Measurements from ENCODE around the gene ASXL1.

DNA sequence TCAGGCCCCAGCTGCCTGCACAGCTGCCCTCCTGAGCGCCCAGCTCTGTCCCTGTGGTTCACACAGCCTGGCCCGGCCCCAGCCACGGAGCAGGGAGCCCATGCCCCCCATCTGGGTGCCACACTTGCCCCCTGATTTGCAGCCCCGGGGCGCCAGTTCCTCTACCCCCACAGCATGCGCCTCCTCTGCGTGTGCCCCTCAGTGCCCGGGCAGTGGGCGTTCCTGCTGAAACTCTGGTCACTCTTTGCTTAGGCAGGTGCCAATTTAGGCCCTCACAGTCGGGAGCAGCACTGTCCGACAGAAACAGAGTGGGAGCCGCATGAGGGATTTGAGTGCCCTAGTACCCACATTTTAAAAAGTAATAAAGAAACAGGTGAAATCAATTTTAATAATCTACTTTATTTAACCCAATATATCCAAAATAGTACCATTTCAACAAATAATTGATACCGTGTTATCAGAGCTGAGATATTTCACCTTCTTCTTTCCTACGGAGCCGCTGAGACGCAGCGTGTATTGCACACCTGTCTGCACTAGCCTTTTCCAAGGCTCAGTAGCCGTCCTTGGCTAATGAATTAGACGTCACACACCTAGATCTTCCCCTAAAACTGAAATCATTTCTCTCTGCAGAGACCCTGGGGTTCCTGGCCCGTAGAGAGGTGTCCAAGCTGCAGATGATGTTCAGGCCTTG lies 106.4 kb downstream of the ASXL1 start:
- TF ChIP-seq, protein P1, sequence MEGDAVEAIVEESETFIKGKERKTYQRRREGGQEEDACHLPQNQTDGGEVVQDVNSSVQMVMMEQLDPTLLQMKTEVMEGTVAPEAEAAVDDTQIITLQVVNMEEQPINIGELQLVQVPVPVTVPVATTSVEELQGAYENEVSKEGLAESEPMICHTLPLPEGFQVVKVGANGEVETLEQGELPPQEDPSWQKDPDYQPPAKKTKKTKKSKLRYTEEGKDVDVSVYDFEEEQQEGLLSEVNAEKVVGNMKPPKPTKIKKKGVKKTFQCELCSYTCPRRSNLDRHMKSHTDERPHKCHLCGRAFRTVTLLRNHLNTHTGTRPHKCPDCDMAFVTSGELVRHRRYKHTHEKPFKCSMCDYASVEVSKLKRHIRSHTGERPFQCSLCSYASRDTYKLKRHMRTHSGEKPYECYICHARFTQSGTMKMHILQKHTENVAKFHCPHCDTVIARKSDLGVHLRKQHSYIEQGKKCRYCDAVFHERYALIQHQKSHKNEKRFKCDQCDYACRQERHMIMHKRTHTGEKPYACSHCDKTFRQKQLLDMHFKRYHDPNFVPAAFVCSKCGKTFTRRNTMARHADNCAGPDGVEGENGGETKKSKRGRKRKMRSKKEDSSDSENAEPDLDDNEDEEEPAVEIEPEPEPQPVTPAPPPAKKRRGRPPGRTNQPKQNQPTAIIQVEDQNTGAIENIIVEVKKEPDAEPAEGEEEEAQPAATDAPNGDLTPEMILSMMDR (IDR thresholded peaks at IDR 0.05), result no peak
- no peak for TF ChIP-seq EZH2 (IDR thresholded peaks at IDR 0.05; ENCODE audit: borderline replicate concordance, insufficient read depth, low read depth, low read length, poor library complexity, severe bottlenecking)
